ENCODE results near the gene RPAIN. TPM values are rescaled to one million over a fixed set of nuclear protein-coding genes. Genes with fewer than 3 reads are reported as not detected.

The RPAIN gene
- total RNA-seq, 1 donor from 2014 or later: 45.6 TPM

Other genes with a start within 250 kb of the RPAIN start
- gene ZNF594, start 228.3 kb upstream of the RPAIN start, total RNA-seq: 1.7 and 2.0 TPM in 2 replicates
- not detected in 2 replicates for gene SCIMP, start 185.3 kb upstream of the RPAIN start, total RNA-seq
- 28.5 and 37.5 TPM in 2 replicates for gene RABEP1, start 137.9 kb upstream of the RPAIN start, total RNA-seq
- gene NUP88, start 520 bp upstream of the RPAIN start, total RNA-seq: 60.3 and 75.4 TPM in 2 replicates
- 166 and 208 TPM in 2 replicates for gene C1QBP, start 19.0 kb downstream of the RPAIN start, total RNA-seq
- 7.4 and 9.7 TPM in 2 replicates for gene DHX33, start 48.8 kb downstream of the RPAIN start, total RNA-seq
- 13.1 and 20.2 TPM in 2 replicates for gene DERL2, start 66.0 kb downstream of the RPAIN start, total RNA-seq
- 9.6 and 14.3 TPM in 2 replicates for gene MIS12, start 66.4 kb downstream of the RPAIN start, total RNA-seq
- 2.2 and 9.6 TPM in 2 replicates for gene NLRP1, start 164.3 kb downstream of the RPAIN start, total RNA-seq